Uterus (tissue), 4 donors: ENCODE results near the gene UGT1A1. TPM values are rescaled to one million over a fixed set of nuclear protein-coding genes. Genes with fewer than 3 reads are reported as not detected.

ENCODE experiments used
- DNase-seq, 2 donors: peaks; one replicate each; pipeline ENCODE4 v3.0.0-alpha.2; 2019 to 2020
- H3K27ac ChIP-seq, 2 donors: fragments of 200-600 bp; sonication (generic); 1 replicate in 1 of 2; 2 replicates in 1 of 2; pipeline ENCODE4 v1.5.1; 2016 to 2018
- H3K27me3 ChIP-seq, 2 donors: fragments of 200-600 bp; sonication (generic); one replicate each; pipeline ENCODE4 v1.5.1; 2018 to 2019; ENCODE audit warnings: control low read depth in 1 of 2
- H3K36me3 ChIP-seq, 2 donors: fragments of 200-600 bp; sonication (generic); one replicate each; pipeline ENCODE4 v1.5.1; 2019; ENCODE audit warnings: control low read depth in 1 of 2
- H3K4me1 ChIP-seq, 2 donors: fragments of 200-600 bp; sonication (generic); one replicate each; pipeline ENCODE4 v1.5.1; 2018 to 2019; ENCODE audit warnings: control low read depth in 1 of 2
- H3K4me3 ChIP-seq, 2 donors: fragments of 200-600 bp; sonication (generic); 1 replicate in 1 of 2; 2 replicates in 1 of 2; pipeline ENCODE4 v1.5.1; 2018 to 2019; ENCODE audit warnings: mild to moderate bottlenecking in 1 of 2
- H3K9me3 ChIP-seq, 2 donors: fragments of 200-600 bp; sonication (generic); one replicate each; pipeline ENCODE4 v1.5.1; 2019; ENCODE audit warnings: control low read depth in 1 of 2
- POLR2A ChIP-seq, 2 donors: fragments of 450-650 bp; IDR thresholded peaks; one replicate each; pipeline ENCODE4 v1.6.1; 2016; ENCODE audit warnings: antibody characterized with exemption in 2 of 2, mild to moderate bottlenecking in 1 of 2, moderate library complexity in 1 of 2
- intact Hi-C: fragments of 100-400 bp; cut with DNase I; formaldehyde crosslinking; loops from one replicate; pipeline ENCODE4 v1.15.1; 2023; ENCODE audit warnings: low total_unique reads
- total RNA-seq, 4 donors: library from RNA; depleted of rRNA in 3 of 4; stranded (reverse); fragments of >200 nt in 3 of 4; gene quantifications; one replicate each; pipeline versions ENCODE4 v1.1.0 to v1.2.4, GENCODE V29; 2014 to 2023
- TF ChIP-seq, protein P1 (sequence below), 4 experiments: fragments of 200-600 bp in 2 of 4; fragments of 450-650 bp in 2 of 4; sonication (generic) in 2 of 4; IDR thresholded peaks; one replicate each; pipeline ENCODE4 v1.5.1; 2016 to 2019; ENCODE audit warnings: antibody characterized with exemption in 4 of 4, mild to moderate bottlenecking in 2 of 4, moderate library complexity in 1 of 4
- donor health status: DM: yes; HTN: yes; CAD: no.

UGT1A1 gene
- total RNA-seq, 4 donors from 2014 or later = not detected

DNA sequence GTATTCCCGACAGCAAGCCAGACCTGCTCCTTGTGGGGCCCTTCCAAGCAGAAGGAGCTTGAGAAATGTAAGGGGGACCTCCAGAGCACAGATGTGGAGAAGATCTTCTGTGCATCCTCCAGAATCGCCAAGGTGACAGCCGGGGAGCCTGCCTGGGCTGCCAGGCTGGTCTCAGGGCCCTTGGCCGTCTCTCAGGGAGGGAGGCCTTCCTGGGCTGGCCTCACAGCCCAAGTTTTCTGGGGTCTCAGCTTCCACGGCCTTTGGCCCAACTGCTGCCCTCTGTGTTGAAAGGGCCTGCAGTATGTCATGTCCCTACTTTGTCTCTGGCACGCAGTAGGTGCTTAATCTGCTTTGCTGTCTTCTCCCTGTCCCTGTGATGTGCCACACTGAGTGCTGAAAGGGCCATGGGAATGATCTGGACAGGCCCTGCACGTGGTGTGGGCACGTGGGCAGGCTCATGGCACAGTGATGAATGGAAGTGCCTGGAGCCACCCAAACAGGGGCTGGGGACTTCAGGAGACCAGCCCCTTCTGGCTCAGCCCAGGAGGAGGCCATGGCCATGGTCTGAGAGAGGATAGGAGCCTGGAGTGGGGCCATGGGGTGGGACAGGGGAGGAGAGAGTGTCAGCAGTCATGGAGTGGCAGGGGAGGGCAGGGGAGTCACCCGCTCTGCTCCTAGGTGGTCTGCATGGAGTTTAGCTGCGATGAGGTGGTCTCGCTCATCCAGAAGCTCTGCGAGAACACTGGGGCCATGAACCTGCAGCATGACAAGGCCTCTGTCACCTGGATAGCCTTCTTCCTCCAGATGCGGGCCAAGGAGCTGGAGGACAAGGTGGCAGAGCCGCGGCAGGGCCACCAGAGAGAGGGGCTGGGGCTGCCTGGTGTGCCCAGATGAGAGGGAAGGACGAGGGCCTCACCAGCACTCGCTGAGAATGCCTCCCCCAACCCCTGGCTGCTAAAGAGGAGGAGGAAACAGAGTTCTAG is 58.9 kb downstream of the UGT1A1 start:
- no peaks in the 10 kb centered on the region for H3K9me3 ChIP-seq
- no peaks in the 10 kb centered on the region for H3K27me3 ChIP-seq
- H3K4me1 ChIP-seq = no peaks in the 10 kb centered on the region
- no peak overlapping the region for H3K4me3 ChIP-seq
- H3K36me3 ChIP-seq = no peaks in the 10 kb centered on the region
- no peak for TF ChIP-seq POLR2A (IDR thresholded peaks at IDR 0.05)
- TF ChIP-seq, protein P1, sequence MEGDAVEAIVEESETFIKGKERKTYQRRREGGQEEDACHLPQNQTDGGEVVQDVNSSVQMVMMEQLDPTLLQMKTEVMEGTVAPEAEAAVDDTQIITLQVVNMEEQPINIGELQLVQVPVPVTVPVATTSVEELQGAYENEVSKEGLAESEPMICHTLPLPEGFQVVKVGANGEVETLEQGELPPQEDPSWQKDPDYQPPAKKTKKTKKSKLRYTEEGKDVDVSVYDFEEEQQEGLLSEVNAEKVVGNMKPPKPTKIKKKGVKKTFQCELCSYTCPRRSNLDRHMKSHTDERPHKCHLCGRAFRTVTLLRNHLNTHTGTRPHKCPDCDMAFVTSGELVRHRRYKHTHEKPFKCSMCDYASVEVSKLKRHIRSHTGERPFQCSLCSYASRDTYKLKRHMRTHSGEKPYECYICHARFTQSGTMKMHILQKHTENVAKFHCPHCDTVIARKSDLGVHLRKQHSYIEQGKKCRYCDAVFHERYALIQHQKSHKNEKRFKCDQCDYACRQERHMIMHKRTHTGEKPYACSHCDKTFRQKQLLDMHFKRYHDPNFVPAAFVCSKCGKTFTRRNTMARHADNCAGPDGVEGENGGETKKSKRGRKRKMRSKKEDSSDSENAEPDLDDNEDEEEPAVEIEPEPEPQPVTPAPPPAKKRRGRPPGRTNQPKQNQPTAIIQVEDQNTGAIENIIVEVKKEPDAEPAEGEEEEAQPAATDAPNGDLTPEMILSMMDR (IDR thresholded peaks at IDR 0.05) = no peak
- H3K27ac ChIP-seq = no peak overlapping the region
- intact Hi-C loops = no loop called here
- no peak for DNase-seq

DNA sequence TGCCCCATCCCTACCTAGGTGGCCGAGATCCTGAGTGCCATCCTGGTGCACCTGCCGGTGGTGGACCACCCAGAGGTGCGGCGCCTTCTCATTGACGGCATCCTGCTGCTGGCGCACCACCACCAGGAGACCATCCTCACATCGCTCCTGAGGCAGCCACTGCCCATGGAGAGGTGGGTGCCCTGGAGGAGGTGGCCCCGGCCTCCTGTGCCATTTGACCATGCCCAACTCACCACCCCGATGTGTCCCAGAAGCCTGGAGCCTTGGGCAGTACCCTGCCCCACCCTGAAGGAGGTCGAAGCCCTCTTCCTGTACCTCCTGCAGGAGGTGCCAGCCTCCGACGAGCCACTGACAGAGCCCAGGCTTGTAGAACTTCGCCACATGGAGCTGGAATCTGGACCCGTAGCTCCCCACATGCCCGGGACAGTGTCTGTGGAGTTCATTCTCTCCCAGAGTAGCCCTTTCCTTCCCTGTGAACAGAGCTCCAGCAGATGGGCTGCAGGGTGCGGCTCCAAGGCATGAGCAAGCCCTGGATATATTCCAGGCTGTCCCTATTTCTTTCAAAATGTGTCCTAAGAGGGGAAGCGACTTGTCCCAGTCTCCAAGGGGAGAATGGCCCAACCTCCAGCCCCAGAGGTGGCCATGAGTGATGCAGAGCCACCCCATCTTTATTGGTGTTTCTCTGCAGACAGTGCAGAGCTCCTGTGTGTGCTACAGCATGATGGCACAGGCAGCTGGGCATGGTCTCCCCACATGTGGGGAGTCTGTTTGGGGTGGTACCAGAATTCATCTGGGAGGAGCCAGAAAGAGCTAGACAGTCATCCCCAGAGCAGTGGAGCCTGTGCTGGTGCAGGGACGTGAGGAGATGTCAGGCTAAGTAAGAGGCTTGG is 60.1 kb downstream of the UGT1A1 start:
- DNase-seq = no peak
- Histone ChIP-seq H3K27ac (no peak overlapping the region), H3K4me3 (no peak overlapping the region), H3K27me3 (no peaks in the 10 kb centered on the region), H3K36me3 (no peaks in the 10 kb centered on the region), H3K9me3 (no peaks in the 10 kb centered on the region), H3K4me1 (no peaks in the 10 kb centered on the region)
- TF ChIP-seq, protein P1 (IDR thresholded peaks at IDR 0.05) = no peak
- no peak for TF ChIP-seq POLR2A (IDR thresholded peaks at IDR 0.05)
- intact Hi-C loops = no loop called here

DNA sequence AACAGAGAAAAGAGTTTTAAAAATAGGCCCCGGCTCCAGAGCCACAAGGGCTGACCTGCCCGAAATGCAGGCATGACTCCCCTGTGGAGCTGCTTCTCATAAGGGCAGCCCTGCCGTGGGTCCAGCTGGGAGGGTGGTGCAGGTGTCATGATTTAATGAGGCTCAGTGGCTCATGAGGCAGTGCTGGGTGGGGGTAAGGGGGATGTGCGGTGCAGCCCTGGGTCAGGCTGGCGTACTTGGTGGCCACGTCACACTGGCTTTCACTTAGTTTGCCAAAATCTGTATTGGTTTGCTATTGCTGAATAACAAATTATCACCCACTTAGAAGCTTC is 60.7 kb downstream of the UGT1A1 start:
- intact Hi-C loops = no loop called here
- Histone ChIP-seq H3K4me3 (no peak overlapping the region), H3K9me3 (no peaks in the 10 kb centered on the region), H3K4me1 (no peaks in the 10 kb centered on the region), H3K27ac (no peak overlapping the region), H3K27me3 (no peaks in the 10 kb centered on the region), H3K36me3 (no peaks in the 10 kb centered on the region)
- DNase-seq = no peak
- TF ChIP-seq, protein P1 (IDR thresholded peaks at IDR 0.05) = no peak
- TF ChIP-seq POLR2A (IDR thresholded peaks at IDR 0.05) = no peak

DNA sequence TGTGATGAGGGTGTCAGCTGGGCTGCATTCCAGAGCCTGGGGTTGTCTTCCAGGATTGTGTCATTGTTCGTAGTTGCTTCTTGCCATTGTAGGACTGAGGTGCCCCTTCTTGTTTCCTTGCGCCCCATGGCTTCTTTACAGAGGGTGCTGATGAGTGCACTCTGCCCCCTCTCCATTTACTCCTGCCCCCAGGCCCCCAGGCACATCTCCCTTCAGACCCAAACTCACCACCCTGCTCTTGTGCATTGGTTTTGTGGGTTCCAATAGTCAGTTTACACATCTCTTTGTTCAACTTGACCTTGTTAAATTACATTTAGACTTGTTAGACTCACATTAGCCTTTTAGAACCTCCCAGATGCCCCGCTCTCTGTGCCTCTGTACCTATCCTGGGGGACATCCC is 61.1 kb downstream of the UGT1A1 start:
- no peaks in the 10 kb centered on the region for H3K27me3 ChIP-seq
- no peaks in the 10 kb centered on the region for H3K4me1 ChIP-seq
- DNase-seq = no peak
- TF ChIP-seq, protein P1 (IDR thresholded peaks at IDR 0.05) = no peak
- no peak for TF ChIP-seq POLR2A (IDR thresholded peaks at IDR 0.05)
- no peak overlapping the region for H3K4me3 ChIP-seq
- H3K9me3 ChIP-seq = no peaks in the 10 kb centered on the region
- no peak overlapping the region for H3K27ac ChIP-seq
- no peaks in the 10 kb centered on the region for H3K36me3 ChIP-seq
- intact Hi-C loops = no loop called here

DNA sequence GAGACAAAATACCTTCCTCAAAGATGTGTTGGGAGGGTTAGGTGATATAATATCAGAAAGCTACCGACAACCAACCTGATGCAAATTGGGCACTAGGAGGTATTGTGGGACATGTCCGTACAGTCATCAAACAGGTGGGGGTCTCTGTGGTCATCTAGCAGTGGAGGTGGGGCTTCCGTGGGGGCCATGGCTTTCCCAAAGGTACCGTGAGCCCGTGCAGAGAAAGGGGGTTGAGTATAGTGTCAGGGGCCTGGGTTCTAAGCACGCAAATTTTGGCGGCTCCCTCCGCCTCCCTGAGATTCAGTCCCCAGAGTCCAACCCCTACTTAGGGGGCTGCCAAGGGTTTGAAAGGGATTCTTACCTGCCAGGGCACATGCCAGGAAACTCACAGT is 61.6 kb downstream of the UGT1A1 start:
- Histone ChIP-seq H3K27me3 (no peaks in the 10 kb centered on the region), H3K4me3 (no peak overlapping the region), H3K4me1 (no peaks in the 10 kb centered on the region), H3K27ac (no peak overlapping the region), H3K36me3 (no peaks in the 10 kb centered on the region), H3K9me3 (no peaks in the 10 kb centered on the region)
- no peak for TF ChIP-seq POLR2A (IDR thresholded peaks at IDR 0.05)
- TF ChIP-seq, protein P1 (IDR thresholded peaks at IDR 0.05) = no peak
- intact Hi-C loops = no loop called here
- no peak for DNase-seq
